Activated T-helper 9 cell treated with anti-CD3 and anti-CD28 coated beads, Interleukin-2, amount 50 U/mL, for 16 hours (primary cell): ENCODE data around the gene TAF10.

ENCODE experiments used
- DNase-seq: peaks from one replicate; pipeline ENCODE4 v3.0.0-alpha.2; 2020; ENCODE audit warnings: low read depth

The TAF10 gene

DNA sequence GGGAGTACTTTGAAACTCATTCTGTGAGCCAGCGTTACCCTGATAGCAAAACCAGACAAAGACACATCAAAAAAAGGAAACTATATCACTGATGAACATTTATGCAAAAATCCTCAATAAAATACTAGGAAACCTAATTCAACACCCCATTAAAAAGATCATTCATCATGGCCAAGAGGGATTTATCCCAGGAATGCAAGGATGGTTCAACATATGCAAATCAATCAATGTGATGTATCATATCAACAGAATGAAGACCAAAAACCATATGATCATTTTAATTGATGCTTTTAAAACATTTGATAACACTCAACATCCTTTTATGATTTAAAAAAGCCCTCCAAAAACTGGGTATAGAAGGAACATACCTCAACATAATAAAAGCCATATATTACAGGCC is 28.4 kb downstream of the TAF10 start:
- no peak for DNase-seq

DNA sequence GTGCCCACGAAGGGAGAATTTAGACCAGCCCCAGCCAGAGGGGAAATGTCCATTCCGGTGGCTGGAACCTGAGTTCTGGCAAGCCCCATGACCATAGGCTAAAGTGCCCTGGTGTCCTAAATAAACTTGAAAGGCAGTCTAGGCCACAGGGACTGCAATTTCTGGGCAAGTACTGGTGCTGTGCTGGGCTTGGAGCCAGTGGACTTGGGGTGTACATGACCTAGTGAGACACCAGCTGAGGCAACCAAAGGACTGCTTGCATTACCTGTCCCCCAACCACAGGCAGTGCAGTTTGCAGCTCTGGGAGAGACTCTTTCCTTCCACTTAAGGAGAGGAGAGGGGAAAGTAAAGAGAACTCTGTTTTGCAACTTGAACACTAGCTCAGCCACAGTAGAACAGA is 32.3 kb downstream of the TAF10 start:
- DNase-seq: no peak

DNA sequence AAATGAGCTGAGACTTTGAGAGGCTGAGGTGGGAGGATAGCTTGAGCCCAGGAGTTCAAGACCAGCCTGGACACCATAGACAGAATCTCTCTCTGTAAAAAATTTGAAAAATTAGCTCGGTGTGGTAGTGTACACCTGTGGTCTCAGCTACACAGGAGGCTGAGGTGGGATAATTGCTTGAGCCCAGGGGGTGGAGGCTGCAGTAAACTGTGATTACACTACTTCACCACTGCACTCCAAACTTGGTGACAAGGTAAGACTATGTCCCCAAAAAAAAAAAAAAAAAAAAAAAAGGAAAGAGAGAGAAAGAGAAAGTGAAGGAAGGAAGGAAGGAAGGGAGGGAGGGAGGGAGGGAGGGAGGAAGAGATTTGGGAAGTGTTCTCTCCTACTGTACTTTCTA is 33.9 kb downstream of the TAF10 start:
- DNase-seq: no peak

DNA sequence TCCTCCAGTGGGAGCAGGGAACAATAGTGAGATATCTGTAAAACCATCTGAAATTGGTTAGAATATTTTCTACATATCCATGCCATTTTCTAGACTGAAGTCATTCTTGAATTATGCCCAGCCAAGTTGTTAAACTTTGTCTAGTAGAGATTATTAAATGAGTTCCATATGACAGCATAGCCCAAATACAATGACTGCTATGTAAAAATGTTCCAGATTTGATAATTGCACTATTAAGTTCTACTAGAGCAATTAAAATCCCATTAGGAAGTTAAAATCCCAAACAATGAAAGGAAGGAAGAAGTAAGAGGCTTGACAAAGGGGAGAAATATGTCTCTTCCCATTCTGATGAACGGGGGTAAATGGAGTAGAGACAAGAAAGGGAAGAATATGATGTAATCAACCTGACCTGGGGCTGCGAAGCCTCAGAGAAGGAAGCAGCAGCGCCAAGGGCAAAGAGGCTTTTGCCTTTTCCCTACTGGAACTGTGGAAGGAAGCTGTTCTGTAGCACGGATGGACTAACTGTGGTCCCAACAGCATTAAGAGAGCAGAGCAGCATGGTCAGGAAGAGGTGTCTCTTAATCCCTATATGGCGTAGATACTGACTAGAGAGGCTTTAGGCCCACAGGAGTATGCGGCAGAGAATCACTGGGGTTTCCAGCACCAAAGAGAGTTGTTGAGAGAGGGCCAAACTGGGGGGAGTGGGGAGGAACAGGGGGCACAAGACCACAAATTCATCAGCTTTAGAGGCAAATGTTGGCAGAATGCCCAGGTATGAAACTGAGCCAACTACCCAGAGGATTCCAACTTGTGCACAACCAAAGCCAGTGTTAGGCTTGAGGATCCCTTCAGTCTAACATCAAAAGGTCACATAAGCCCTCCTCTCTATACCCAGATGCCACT is 35.3 kb downstream of the TAF10 start:
- DNase-seq: no peak

DNA sequence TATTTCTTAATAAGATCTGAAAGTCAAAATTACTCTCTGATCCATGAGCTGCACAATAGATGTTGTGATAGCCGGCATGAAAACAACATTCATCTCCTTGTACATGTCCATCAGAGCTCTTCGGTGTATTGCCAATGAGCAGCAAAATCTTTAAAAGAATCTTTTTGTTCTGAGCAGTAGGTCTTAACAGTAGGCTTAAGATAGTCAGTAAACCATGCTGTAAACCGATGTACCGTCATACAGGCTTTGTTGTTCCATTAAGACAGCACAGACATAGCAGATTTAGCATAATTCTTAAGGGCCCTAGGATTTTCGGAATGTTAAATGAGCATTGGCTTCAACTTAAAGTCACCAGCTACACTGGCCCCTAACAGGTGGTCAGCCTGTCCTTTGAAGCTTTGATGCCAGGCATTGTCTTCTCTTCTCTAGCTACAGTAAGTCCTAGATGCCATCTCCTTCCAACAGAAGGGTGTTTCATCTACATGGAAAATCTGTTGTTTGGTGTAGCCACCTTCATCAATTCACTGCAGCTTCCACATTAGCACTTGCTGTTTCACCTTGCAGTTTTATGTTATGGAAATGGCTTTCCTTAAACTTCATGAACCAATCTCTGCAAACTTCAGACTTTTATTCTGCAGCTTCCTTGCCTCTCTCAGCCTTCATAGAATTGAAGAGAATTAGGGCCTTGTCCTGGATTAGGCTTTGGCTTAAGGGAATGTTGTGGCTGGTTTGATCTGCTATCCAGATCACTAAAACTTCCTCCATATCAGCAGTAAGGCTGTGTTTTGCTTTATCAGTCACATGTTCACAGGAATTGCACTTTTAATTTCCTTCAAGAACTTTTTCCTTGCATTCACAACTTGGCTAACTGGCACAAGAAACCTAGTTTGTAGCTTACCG is 37.0 kb downstream of the TAF10 start:
- DNase-seq: no peak

DNA sequence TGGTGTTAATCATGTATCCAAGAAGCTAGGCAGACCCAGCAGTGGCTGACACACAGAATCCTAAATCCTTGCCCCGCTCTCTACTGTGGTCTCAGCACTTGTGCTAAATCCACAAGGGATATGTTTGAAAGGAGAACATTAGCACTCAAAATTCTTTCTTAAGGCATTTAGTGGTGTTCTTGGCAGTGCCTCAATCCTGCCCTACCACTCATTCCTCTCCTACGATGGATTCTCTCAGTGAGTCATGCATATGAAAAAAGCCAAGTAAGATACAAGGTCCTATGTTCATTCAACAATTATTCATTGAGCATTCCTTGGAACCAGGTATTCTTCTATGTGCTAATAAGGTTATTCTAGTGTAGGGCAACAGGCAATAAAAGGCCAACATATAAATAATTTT is 39.8 kb downstream of the TAF10 start:
- no peak for DNase-seq

DNA sequence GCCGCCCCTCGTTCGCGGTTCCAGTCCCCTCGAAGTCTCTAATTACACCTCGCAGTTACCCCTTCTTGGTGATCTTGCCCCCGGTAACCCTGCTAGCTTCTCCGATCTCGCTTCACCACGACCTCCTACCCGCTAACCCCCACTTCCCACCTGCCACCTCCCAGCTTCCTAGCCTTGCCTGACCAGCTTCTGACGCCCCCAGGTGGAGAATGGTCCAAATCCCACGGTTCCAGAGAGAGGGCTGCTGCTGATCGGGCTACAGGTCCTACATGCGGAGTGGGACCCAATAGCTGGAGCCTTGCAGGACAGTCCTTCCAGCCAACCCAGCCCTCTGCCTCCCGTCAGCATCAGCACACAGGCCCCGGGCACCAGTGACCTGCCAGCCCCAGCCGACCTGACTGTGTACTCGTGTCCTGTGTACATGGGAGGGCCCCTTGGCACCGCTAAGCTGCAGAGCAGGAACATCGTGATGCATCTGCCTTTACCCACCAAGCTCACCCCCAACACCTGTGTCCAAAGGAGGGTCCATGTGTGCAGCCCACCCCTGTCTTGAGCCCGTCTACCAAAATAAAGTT is 40.5 kb downstream of the TAF10 start:
- no peak for DNase-seq

DNA sequence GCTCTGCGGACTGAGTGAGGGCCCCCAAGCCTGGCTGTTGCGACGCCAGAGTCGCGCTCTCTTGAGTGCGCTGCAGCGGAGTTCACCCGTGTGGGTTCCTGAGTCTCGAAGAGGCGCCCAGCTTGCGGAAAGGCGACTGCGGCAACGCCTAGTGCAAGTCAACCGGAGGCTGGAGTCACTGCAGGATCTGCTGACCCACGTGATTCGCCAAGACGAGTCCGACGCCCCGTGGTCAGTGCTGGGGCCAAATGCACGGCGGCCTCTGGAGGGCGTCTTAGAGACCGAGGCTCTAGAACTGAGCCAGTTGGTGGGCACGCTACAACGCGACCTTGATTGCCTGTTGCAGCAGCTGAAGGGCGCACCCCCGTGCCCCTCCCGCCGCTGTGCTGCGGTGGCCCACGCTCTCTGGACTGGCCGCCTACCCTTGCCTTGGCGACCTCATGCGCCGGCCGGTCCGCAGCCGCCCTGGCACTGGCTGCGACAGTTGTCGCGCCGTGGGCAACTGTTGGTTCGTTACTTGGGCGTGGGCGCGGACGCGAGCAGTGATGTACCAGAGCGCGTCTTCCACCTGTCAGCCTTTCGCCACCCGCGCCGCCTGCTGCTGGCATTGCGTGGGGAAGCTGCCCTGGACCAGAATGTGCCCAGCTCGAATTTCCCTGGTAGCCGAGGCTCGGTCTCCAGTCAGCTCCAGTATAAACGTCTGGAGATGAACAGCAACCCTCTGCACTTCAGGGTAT is 41.2 kb downstream of the TAF10 start:
- DNase-seq: no peak

DNA sequence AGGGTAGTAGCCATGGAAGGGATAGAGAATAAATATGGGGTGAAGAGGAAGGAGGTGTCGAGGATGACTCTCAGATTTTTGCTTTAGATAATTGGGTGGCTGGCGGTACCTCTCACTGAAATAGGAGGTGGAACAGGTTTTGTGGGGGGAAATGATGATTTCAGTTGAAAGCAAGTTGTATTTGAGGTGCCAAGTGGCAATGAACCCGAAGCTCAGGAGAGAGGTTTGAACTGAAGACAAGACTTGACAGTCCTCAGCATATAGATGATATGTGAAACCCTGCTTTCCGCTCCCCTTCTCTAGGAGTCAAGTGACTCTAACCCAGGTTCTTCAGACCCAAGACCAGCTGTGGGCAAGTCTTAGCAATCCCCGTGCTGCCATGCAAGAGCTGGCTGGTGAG is 42.3 kb downstream of the TAF10 start:
- no peak for DNase-seq

DNA sequence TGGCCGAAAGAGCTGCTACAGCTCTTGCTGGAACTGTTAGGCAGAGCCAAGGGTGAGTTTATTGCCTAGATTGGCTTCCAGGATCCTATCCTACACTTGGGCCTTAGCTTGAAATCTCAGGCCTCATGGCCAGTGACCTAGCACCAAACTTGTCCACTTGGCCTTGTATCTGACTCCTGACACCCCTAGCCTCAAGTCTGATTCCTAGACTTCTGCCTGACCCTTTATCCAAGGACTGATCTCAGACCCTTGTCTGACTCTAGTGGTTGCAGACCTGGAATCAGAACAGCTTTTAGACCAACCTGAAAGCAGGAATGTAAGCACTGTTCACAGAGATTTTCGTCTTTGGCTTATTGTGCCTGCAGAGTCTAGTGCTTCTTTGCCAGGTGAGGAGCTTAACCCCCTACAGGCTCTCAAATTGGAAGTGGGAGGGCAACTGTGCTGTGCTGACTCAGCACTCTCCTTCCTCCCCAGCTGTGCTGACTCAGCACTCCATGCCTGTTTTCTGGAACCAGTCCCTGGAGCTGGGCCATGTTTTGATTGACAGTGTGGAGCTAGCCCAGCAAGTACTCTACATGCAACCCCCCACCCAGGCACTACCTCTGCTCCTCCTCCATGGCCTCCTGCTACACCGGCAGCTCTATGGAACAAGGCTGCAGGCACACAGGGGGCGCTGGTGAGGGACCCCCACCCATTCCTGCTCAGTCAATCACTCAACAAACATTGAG is 43.7 kb downstream of the TAF10 start:
- no peak for DNase-seq

DNA sequence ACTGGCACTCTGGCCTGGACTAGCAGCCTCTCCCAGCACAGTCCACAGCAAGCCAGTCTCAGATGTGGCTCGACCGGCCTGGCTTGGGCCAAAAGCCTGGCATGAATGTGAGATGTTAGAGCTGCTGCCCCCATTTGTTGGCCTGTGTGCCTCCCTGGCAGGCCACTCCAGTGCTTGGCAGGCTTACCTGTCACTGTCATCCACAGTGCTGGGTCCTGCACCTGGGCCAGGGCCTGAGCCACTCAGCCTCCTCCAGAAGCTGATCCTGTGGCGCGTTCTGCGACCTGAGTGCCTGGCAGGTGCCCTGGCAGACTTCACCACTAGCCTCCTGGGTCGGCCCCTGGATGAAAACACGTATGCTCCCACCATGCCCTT is 44.7 kb downstream of the TAF10 start:
- DNase-seq: no peak

DNA sequence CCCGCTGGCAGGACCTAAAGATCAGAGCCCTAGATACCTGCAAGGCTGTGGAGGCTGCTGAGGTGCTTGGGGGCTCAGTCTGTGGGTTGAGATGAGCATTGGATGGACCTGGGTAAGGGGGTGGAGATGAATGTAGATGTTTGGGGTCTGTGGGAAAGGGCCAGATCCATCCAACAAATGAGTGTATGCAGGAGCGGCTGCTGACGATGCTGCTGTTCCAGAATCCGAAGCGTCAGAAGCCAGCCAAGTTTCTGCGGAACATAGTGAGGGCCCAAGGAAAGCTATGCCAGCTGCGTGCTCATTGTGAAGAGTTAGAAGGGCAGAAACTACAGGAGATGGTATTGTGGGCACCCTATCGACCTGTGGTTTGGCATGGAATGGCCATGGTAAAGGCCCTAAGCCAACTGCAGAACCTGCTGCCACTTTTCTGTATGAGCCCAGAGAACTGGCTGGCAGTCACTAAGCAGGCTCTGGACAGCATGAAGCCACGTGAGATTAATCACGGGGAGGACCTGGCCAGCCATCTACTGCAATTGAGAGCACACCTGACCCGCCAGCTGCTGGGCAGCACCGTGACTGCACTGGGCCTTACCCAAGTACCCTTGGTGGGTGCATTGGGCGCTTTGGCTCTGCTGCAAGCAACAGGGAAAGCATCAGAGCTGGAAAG is 45.2 kb downstream of the TAF10 start:
- DNase-seq: no peak

DNA sequence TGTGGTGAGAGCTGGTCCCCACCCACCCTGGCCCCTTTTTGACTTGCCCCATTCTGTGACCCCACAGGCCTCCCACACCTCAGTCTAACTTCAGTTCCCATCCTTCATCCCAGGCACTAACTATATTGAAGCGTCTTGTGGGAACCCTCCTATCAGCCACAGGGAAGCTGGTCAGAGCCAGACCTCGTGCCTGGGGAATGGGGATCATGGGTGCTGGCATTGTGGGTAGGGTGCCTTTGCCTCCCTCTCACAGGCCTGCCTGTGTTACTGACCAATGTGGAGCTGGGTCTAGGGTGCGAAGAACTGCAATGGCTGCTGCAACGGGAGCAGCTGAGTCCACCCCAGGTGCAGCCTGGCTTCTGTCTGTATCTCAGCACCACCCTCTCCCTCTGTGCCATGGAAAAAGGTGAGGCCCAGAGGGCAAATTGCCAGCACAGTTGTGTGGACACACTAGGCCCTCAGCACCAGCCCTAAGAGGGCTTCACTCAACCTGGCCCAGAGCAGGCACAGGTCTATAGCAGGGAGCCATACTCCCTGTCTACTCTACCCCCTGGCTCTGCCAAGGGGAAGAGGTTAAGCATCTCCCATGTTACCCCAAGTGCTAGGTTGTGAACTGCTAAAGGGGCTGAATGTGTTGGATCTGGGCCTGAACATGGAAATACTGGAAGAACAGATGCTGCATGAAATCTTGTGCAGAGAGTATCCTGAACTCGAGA is 45.9 kb downstream of the TAF10 start:
- DNase-seq: no peak

DNA sequence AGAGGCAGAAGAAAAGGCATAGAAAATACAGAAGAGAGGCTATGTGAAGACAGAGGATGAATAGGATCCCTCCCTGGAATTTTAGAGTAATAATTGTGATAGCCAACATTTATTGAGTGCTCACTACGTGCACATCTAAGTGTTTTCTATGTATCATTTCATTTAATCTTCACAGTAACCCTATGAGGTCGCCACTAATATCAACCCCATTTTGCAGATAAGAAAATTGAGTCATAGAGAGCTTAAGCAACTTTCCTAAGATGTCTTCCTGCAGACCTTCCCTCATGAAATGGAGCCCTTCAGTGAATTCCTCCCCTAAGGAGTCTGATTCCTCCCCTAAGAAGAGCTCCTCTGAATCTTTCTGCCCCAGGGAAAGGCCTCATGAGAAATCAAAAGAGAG is 46.7 kb downstream of the TAF10 start:
- DNase-seq: no peak

DNA sequence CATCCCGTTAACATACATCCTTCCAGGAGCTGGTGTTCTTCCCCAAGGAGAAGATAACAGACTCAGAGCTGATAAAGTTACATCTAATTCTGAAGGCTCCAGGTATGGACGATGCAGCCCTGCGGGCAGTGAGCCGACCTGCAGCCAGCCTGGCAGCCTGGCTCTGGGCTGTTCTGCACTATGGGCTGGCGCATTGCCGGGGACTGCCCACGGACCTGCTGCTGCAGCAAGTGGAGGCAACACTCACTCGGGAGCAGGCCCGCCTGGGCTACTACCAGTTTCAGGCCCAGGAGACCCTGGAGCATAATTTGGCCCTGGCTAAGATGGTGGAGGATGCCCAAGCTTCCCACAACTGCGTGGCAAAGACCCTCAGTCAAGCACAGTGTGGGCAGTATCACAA is 48.3 kb downstream of the TAF10 start:
- DNase-seq: no peak

DNA sequence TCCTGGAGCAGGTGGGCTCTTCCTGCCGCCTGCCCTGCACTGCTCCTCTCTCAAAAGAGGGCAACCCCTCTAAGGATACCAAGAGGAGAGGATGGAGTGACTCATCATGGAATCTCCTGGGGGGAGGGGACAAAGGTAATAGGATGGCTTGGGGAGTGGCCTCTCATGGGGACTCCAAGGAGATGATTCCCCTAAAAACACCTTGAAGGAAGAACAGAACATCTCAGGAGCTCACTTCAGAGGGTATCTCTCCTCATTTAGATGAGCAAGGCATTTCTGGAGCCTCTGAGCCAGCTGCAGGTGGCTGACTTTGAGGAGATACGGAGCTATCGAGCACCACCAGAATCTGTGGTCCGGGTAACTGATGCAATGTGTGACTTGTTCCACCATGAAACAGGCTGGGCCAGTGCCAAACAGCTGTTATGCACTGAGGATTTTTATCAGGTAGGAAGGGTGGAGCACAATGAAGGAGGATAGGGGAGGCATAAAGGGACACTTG is 48.8 kb downstream of the TAF10 start:
- no peak for DNase-seq

DNA sequence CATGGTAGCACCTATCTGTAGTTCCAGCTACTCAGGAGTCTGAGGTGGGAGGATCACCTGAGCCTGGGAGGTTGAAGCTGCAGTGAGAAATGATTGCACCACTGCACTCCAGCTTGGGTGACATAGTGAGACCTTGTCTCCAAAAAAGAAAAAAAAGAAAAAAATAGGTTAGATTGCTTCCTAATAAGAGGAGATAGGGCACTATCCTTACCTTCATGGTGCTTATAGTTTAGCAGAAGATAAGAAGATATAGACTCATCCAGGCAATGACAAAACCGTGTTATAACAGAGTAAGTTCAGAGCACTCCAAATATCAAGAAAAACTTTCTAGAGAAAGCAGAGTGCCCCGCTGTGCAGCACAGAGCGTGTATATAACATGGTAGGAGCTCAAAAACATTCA is 50.7 kb downstream of the TAF10 start:
- no peak for DNase-seq
